Ascending aorta (tissue), 2 donors: ENCODE data around the gene C19orf73. TPM values are rescaled to one million over a fixed set of nuclear protein-coding genes. Genes with fewer than 3 reads are reported as not detected.
A peak's percentile ranks its signal among the peaks of the same experiment; 100 is the strongest.

ENCODE experiments used
- DNase-seq, 2 donors: peaks; one replicate each; pipeline ENCODE4 v3.0.0-alpha.2; 2019; ENCODE audit warnings: low spot score in 2 of 2
- H3K27ac ChIP-seq, 2 donors: fragments of 200-600 bp; sonication (generic); one replicate each; pipeline ENCODE4 v1.5.1; 2016 to 2017; ENCODE audit warnings: mild to moderate bottlenecking in 1 of 2
- H3K27me3 ChIP-seq: fragments of 200-600 bp; sonication (generic); one replicate; pipeline ENCODE4 v1.5.1; 2017
- H3K36me3 ChIP-seq, 2 donors: fragments of 200-600 bp; sonication (generic); one replicate each; pipeline ENCODE4 v1.5.1; 2016
- H3K4me1 ChIP-seq, 2 donors: fragments of 200-600 bp; sonication (generic); one replicate each; pipeline ENCODE4 v1.5.1; 2016 to 2017; ENCODE audit warnings: mild to moderate bottlenecking in 1 of 2
- H3K4me3 ChIP-seq, 2 donors: fragments of 200-600 bp; sonication (generic); one replicate each; pipeline ENCODE4 v1.5.1; 2016 to 2017; ENCODE audit warnings: mild to moderate bottlenecking in 1 of 2
- H3K9me3 ChIP-seq, 2 donors: fragments of 200-600 bp; sonication (generic); one replicate each; pipeline ENCODE4 v1.5.1; 2016
- CTCF ChIP-seq, 3 experiments: fragments of 200-600 bp in 2 of 3; fragments of 450-650 bp in 1 of 3; sonication (generic) in 2 of 3; IDR thresholded peaks; one replicate each; pipeline ENCODE4 v1.5.1; 2016 to 2019; ENCODE audit warnings: antibody characterized with exemption in 3 of 3, mild to moderate bottlenecking in 1 of 3, moderate library complexity in 1 of 3
- intact Hi-C: fragments of 100-400 bp; cut with DNase I; formaldehyde crosslinking; loops from one replicate; pipeline ENCODE4 v1.15.1; 2023
- total RNA-seq: library from RNA; depleted of rRNA; stranded (reverse); fragments of >200 nt; gene quantifications from one replicate; pipeline ENCODE4 v1.1.0, GENCODE V29; 2016

C19orf73 gene
- total RNA-seq, 1 donor from 2014 or later = not detected

- Histone ChIP-seq H3K4me3 (peak overlapping the region in 1 of 2 donors; percentile 49), H3K9me3 (no peaks in the 10 kb centered on the region), H3K36me3 (no peaks in the 10 kb centered on the region), H3K4me1 (peaks cover 5 to 20% of the 10 kb centered on the region in 2 donors), H3K27ac (no peak overlapping the region), H3K27me3 (no peaks in the 10 kb centered on the region)
- peak; percentile 73 to 96 (median 91) for TF ChIP-seq CTCF (IDR thresholded peaks at IDR 0.05)
- peak in 1 of 2 donors; percentile 91 for DNase-seq
- intact Hi-C loops = loop anchor here (1.0 to 10.0 kb wide), 3 partner anchors 47 to 361 kb away; partner anchors contain the start of genes GYS1 and RUVBL2
Observed at GRCh38 chr19:49145573-49146407, 26.8 kb upstream of the C19orf73 start.

- H3K4me3 ChIP-seq = peak overlapping the region; percentile 41 to 67
- H3K36me3 ChIP-seq = no peaks in the 10 kb centered on the region
- peaks cover 0 to 8% of the 10 kb centered on the region in 2 donors for H3K4me1 ChIP-seq
- DNase-seq = peak; percentile 64 to 94
- no peaks in the 10 kb centered on the region for H3K9me3 ChIP-seq
- no peaks in the 10 kb centered on the region for H3K27me3 ChIP-seq
- no peak for TF ChIP-seq CTCF (IDR thresholded peaks at IDR 0.05)
- H3K27ac ChIP-seq = no peak overlapping the region
- intact Hi-C loops = loop anchor here (2.0 to 10.0 kb wide), 2 partner anchors 14 to 358 kb away; no protein-coding TSS in a partner anchor
Observed at GRCh38 chr19:49142866-49143335, 24.0 kb upstream of the C19orf73 start.

GRCh38 chr19:49141352-49141751 is 22.4 kb upstream of the C19orf73 start:
- no peak for DNase-seq
- intact Hi-C loops = loop anchor here (10.0 kb wide), 1 partner anchor 357 kb away; no protein-coding TSS in a partner anchor
- Histone ChIP-seq H3K9me3 (no peaks in the 10 kb centered on the region), H3K4me1 (peaks cover 0 to 7% of the 10 kb centered on the region in 2 donors), H3K27ac (no peak overlapping the region), H3K36me3 (no peaks in the 10 kb centered on the region), H3K27me3 (no peaks in the 10 kb centered on the region), H3K4me3 (no peak overlapping the region)
- TF ChIP-seq CTCF (IDR thresholded peaks at IDR 0.05) = no peak

GRCh38 chr19:49140951-49141350 is 22.0 kb upstream of the C19orf73 start:
- Histone ChIP-seq H3K4me1 (peaks cover 0 to 6% of the 10 kb centered on the region in 2 donors), H3K9me3 (no peaks in the 10 kb centered on the region), H3K4me3 (no peak overlapping the region), H3K36me3 (no peaks in the 10 kb centered on the region), H3K27me3 (no peaks in the 10 kb centered on the region), H3K27ac (no peak overlapping the region)
- intact Hi-C loops = loop anchor here (10.0 kb wide), 1 partner anchor 356 kb away; no protein-coding TSS in a partner anchor
- TF ChIP-seq CTCF (IDR thresholded peaks at IDR 0.05) = no peak
- DNase-seq = no peak

GRCh38 chr19:49136771-49137171 is 17.8 kb upstream of the C19orf73 start:
- Histone ChIP-seq H3K4me1 (peaks cover 0 to 6% of the 10 kb centered on the region in 2 donors), H3K27ac (no peak overlapping the region), H3K36me3 (no peaks in the 10 kb centered on the region), H3K9me3 (no peaks in the 10 kb centered on the region), H3K4me3 (no peak overlapping the region), H3K27me3 (no peaks in the 10 kb centered on the region)
- DNase-seq = no peak
- intact Hi-C loops = no loop called here
- no peak for TF ChIP-seq CTCF (IDR thresholded peaks at IDR 0.05)
